A549 treated with ZK216348 at 1 μM for 4 hours (cell line): ENCODE data around the gene GPR160. TPM values are rescaled to one million over a fixed set of nuclear protein-coding genes. Genes with fewer than 3 reads are reported as not detected.

ENCODE experiments used
- total RNA-seq: library from RNA; stranded (reverse); fragments of 200-300 nt; extraction: Qiagen RNA extraction; gene quantifications from 5 replicates; pipeline ENCODE4 v1.2.3, GENCODE V29; 2022; ENCODE audit warnings: low read depth

Gene GPR160
- 1.1 to 2.4 TPM (median 1.9 TPM) in 5 replicates for total RNA-seq

GRCh38 chr3:170037463-170038433 lies at the start of gene GPR160:
Gene GPR160, plus strand, starts transcription at chr3:170037995. Its CDS starts 45,978 bp downstream, at chr3:170083973.

Other genes starting within 250 kb of the GPR160 start
- not detected in 5 replicates for gene LRRIQ4, start 225.1 kb upstream of the GPR160 start, total RNA-seq
- gene LRRC34, start 225.1 kb upstream of the GPR160 start, total RNA-seq, result not detected in 5 replicates
- gene LRRC31, start 168.1 kb upstream of the GPR160 start, total RNA-seq, result not detected in 5 replicates
- gene SAMD7, start 126.4 kb upstream of the GPR160 start, total RNA-seq, result not detected in 5 replicates
- 83.5 to 188 TPM (median 94.6 TPM) in 5 replicates for gene SEC62, start 71.2 kb upstream of the GPR160 start, total RNA-seq
- gene PHC3, start 143.7 kb downstream of the GPR160 start, total RNA-seq, result 8.8 to 21.3 TPM (median 13.1 TPM) in 5 replicates
- gene PRKCI, start 184.4 kb downstream of the GPR160 start, total RNA-seq, result 11.0 to 19.9 TPM (median 18.0 TPM) in 5 replicates